Muscle of leg (tissue), 16 donors: ENCODE measurements around the gene MBD3L2. TPM values are rescaled to one million over a fixed set of nuclear protein-coding genes. Genes with fewer than 3 reads are reported as not detected.
"Not testable (repeated sequence)": the region's sequence is repeated elsewhere in the genome, so short reads cannot be mapped to it uniquely, and the experiment has no call there.

Source experiments
- DNase-seq: peaks from one replicate; pipeline ENCODE4 v3.0.0; 2013
- H3K27ac ChIP-seq: one replicate; pipeline ENCODE4 v1.5.1; 2013; ENCODE audit warnings: mild to moderate bottlenecking, low read length, control low read depth
- H3K27me3 ChIP-seq: one replicate; pipeline ENCODE4 v1.6.1; 2013; ENCODE audit warnings: low read length; ENCODE audit not compliant: control insufficient read depth, insufficient read depth
- H3K36me3 ChIP-seq: one replicate; pipeline ENCODE4 v1.6.1; 2013; ENCODE audit warnings: low read length; ENCODE audit not compliant: control insufficient read depth, insufficient read depth
- H3K4me1 ChIP-seq: one replicate; pipeline ENCODE4 v1.6.1; 2013; ENCODE audit warnings: low read length; ENCODE audit not compliant: control insufficient read depth, insufficient read depth
- H3K4me3 ChIP-seq: one replicate; pipeline ENCODE4 v1.5.1; 2013; ENCODE audit warnings: low read length, control low read depth
- H3K9me3 ChIP-seq: replicated peaks from 2 replicates; pipeline ENCODE4 v1.6.1; 2013; ENCODE audit warnings: low read depth, low read length; ENCODE audit not compliant: control insufficient read depth
- WGBS: methylation state at CpG from one replicate; pipeline ENCODE4 v1.1.5; 2013; ENCODE audit warnings: missing lambda C conversion rate; ENCODE audit not compliant: insufficient coverage; 5-methylcytosine and 5-hydroxymethylcytosine counted together
- long read RNA-seq, 11 donors: transcript quantifications; one replicate each; lab custom pipeline, GENCODE V29; 2026
- polyA plus RNA-seq, 8 donors: library from polyadenylated mRNA; unstranded; fragments of 120-200 nt; gene quantifications; one replicate each; pipeline versions ENCODE4 v1.2.1 to v1.2.3, GENCODE V29; 2013; ENCODE audit warnings: inconsistent platforms in 1 of 8, low replicate concordance in 1 of 8; ENCODE audit not compliant: insufficient read length in 8 of 8, insufficient read depth in 1 of 8
- total RNA-seq: library from RNA; stranded (reverse); fragments of 120-200 nt; gene quantifications from one replicate; pipeline ENCODE4 v1.2.4, GENCODE V29; 2013

The MBD3L2 gene
- total RNA-seq (not detected), polyA plus RNA-seq (not detected)
- long read RNA-seq, donor 1, result 0 reads
- long read RNA-seq, donor 2, result 0 reads
- long read RNA-seq, donor 3, result 0 reads
- long read RNA-seq, donor 4, result 0 reads
- long read RNA-seq, donor 5, result 0 reads
- long read RNA-seq, donor 6, result 0 reads
- long read RNA-seq, donor 7, result 0 reads
- long read RNA-seq, donor 8, result 0 reads
- long read RNA-seq, donor 9, result 0 reads
- long read RNA-seq, donor 10, result 0 reads
- long read RNA-seq, donor 11, result 0 reads

GRCh38 chr19:7049021-7049420 lies at the start of gene MBD3L2:
Gene MBD3L2, plus strand, starts transcription at chr19:7049321. Its CDS starts 53 bp downstream, at chr19:7049374.
- not testable (repeated sequence) for H3K4me1 ChIP-seq, H3K27ac ChIP-seq, H3K27me3 ChIP-seq, H3K4me3 ChIP-seq, DNase-seq, H3K36me3 ChIP-seq, H3K9me3 ChIP-seq
- WGBS, result no CpG with 5 or more reads among the region's 7 CpGs

DNA sequence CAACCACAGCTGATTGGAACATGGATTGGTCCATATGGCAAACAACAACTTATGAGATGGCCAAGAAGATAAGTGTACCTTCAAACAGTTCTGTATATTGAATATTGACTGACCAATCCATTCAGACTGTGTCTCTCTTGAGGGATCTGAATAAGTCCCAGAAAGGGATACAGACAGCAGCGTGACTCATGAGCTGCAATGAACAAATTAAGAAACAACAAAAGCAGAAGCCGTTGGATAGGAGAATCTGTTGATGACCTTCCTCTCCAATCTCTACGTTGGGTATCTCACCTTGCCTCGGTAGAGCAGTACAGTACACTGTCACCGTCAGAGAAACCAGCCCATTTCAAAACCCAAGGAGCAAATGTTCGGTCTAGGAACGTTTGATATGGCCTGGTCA lies 49.2 kb upstream of the MBD3L2 start:
- no peaks in the 10 kb centered on the region for H3K27me3 ChIP-seq
- peaks cover 7% of the 10 kb centered on the region for H3K9me3 ChIP-seq
- no peak for DNase-seq
- H3K4me1 ChIP-seq, result no peaks in the 10 kb centered on the region
- H3K4me3 ChIP-seq, result no peak overlapping the region
- WGBS, result 82% methylated on average over 4 of the region's 7 CpGs
- H3K36me3 ChIP-seq, result no peaks in the 10 kb centered on the region
- H3K27ac ChIP-seq, result no peak overlapping the region

- no peaks in the 10 kb centered on the region for H3K27me3 ChIP-seq
- DNase-seq, result peak; percentile 33
- peak overlapping the region; percentile 35 for H3K27ac ChIP-seq
- H3K9me3 ChIP-seq, result peaks cover 4% of the 10 kb centered on the region
- H3K4me1 ChIP-seq, result no peaks in the 10 kb centered on the region
- H3K4me3 ChIP-seq, result no peak overlapping the region
- 0% methylated on average over 1 of the region's 3 CpGs for WGBS
- no peaks in the 10 kb centered on the region for H3K36me3 ChIP-seq
Measured at GRCh38 chr19:7000333-7000732, 48.8 kb upstream of the MBD3L2 start.

- WGBS, result 67% methylated on average over 1 of the region's 1 CpG
- Histone ChIP-seq H3K4me1 (no peaks in the 10 kb centered on the region), H3K9me3 (no peaks in the 10 kb centered on the region), H3K27ac (peak overlapping the region; percentile 35), H3K4me3 (no peak overlapping the region), H3K36me3 (no peaks in the 10 kb centered on the region), H3K27me3 (no peaks in the 10 kb centered on the region)
- peak; percentile 8 for DNase-seq
Measured at GRCh38 chr19:7000816-7001215, 48.3 kb upstream of the MBD3L2 start.

DNA sequence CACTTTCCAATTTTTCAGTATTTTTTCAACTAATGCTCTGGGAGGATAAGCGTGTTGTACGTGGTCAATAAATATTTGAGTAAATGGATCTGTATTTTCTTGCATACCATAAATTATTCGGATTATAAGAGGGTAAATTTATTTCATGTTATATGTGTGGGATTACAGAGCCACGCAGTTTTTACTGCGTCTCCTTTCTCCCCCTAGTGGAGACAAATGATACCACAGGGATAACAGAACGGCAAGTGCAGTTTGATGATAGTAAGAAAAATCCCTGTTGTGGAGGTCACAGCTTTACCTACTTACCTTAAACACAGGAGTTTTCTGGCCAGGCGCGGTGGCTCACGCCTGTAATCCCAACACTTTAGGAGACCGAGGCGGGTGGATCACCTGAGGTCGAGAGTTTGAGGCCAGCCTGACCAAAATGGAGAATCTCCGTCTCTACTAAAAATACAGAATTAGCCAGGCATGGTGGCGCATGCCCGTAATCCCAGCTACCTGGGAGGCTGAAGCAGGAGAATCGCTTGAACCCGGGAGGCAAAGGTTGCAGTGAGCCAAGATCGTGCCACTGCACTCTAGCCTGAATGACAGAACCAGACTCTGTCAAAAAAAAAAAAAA lies 44.7 kb upstream of the MBD3L2 start:
- Histone ChIP-seq H3K27ac (no peak overlapping the region), H3K4me1 (no peaks in the 10 kb centered on the region), H3K36me3 (no peaks in the 10 kb centered on the region), H3K4me3 (no peak overlapping the region), H3K27me3 (no peaks in the 10 kb centered on the region), H3K9me3 (no peaks in the 10 kb centered on the region)
- WGBS, result 88% methylated on average over 7 of the region's 18 CpGs
- peak; percentile 27 for DNase-seq

- no peaks in the 10 kb centered on the region for H3K9me3 ChIP-seq
- no peak overlapping the region for H3K4me3 ChIP-seq
- H3K4me1 ChIP-seq, result no peaks in the 10 kb centered on the region
- no peak overlapping the region for H3K27ac ChIP-seq
- WGBS, result 76% methylated on average over 8 of the region's 11 CpGs
- DNase-seq, result no peak
- H3K27me3 ChIP-seq, result no peaks in the 10 kb centered on the region
- no peaks in the 10 kb centered on the region for H3K36me3 ChIP-seq
Measured at GRCh38 chr19:7006135-7006704, 42.9 kb upstream of the MBD3L2 start.

GRCh38 chr19:7007859-7008258 lies 41.3 kb upstream of the MBD3L2 start:
- H3K36me3 ChIP-seq, result no peaks in the 10 kb centered on the region
- H3K27me3 ChIP-seq, result no peaks in the 10 kb centered on the region
- no peak for DNase-seq
- 33% methylated on average over 1 of the region's 4 CpGs for WGBS
- H3K4me1 ChIP-seq, result no peaks in the 10 kb centered on the region
- no peak overlapping the region for H3K27ac ChIP-seq
- no peaks in the 10 kb centered on the region for H3K9me3 ChIP-seq
- H3K4me3 ChIP-seq, result no peak overlapping the region

- Histone ChIP-seq H3K9me3 (no peaks in the 10 kb centered on the region), H3K4me1 (no peaks in the 10 kb centered on the region), H3K36me3 (no peaks in the 10 kb centered on the region), H3K4me3 (no peak overlapping the region), H3K27ac (no peak overlapping the region), H3K27me3 (no peaks in the 10 kb centered on the region)
- no peak for DNase-seq
- WGBS, result 85% methylated on average over 4 of the region's 12 CpGs
Measured at GRCh38 chr19:7010722-7011593, 38.2 kb upstream of the MBD3L2 start.

GRCh38 chr19:7013678-7014077 lies 35.4 kb upstream of the MBD3L2 start:
- H3K9me3 ChIP-seq, result no peaks in the 10 kb centered on the region
- 100% methylated on average over 1 of the region's 4 CpGs for WGBS
- no peak overlapping the region for H3K4me3 ChIP-seq
- no peak overlapping the region for H3K27ac ChIP-seq
- H3K4me1 ChIP-seq, result no peaks in the 10 kb centered on the region
- H3K36me3 ChIP-seq, result no peaks in the 10 kb centered on the region
- no peak for DNase-seq
- H3K27me3 ChIP-seq, result no peaks in the 10 kb centered on the region

DNA sequence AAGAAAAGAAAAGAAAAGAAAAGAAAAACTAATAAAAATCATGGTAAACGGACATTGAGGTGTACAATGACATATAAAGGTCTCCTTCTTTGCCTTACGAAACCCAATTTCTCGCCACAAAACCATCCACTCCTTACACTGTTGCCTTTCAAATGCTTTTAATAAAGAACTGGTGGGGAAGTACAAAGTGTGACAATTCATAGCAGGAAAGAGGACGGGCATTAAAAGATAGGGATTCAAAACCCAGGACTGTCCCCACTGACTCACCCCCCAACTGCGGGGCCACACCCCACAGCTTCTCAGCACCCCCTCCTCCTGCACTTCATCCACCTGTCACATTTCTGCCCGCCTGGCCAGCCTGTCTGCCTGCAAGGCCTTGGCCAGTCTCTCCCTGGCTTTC lies 30.3 kb upstream of the MBD3L2 start:
- no peaks in the 10 kb centered on the region for H3K4me1 ChIP-seq
- H3K36me3 ChIP-seq, result no peaks in the 10 kb centered on the region
- no peak overlapping the region for H3K27ac ChIP-seq
- H3K27me3 ChIP-seq, result no peaks in the 10 kb centered on the region
- H3K9me3 ChIP-seq, result no peaks in the 10 kb centered on the region
- WGBS, result 60% methylated on average over 1 of the region's 6 CpGs
- DNase-seq, result no peak
- no peak overlapping the region for H3K4me3 ChIP-seq
